Activated CD4-positive, alpha-beta T cell treated with anti-CD3 and anti-CD28 coated beads, Interleukin-2, Interleukin-4, amounts not matched to agents 100 ng/mL and 50 ng/mL, durations not matched to agents 16 hours and 8 hours (primary cell): ENCODE results near the gene FLII.
A peak's percentile ranks its signal among the peaks of the same experiment; 100 is the strongest.
"Not testable (repeated sequence)": the region's sequence is repeated elsewhere in the genome, so short reads cannot be mapped to it uniquely, and the experiment has no call there.

Experiments
- DNase-seq: peaks from one replicate; pipeline ENCODE4 v3.0.0-alpha.2; 2020; ENCODE audit warnings: low spot score

FLII gene

DNA sequence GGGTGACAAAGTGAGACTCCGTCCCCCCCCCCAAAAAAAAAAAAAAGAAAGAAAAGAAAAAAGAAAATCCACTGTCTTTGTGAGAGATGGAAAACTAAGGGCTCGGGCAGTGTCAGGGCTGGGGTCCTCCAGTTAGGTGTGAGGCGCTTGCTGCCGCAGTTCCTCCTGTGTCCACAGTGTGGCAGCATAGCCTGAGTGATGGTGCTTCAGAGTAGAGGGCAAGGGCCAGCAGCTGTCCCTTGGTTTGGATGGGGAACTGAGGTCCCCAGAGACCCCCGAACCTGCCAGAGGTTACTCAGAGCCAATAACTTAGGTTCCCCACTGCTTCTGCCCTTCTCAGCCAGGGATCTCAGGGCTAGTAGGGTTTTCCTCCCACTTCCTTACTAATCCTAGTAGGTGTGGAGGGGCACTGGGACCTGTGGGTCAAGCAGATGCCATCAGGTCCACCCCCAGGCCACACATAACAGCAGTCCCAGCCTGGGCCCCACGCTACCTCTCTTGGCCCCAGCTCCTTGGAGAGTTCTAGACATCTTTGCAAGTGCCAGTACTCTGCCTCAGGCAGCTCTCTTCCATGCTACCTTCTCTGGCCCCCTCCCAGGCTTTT, 41.0 kb downstream of the FLII start:
- peak; percentile 78 for DNase-seq

DNA sequence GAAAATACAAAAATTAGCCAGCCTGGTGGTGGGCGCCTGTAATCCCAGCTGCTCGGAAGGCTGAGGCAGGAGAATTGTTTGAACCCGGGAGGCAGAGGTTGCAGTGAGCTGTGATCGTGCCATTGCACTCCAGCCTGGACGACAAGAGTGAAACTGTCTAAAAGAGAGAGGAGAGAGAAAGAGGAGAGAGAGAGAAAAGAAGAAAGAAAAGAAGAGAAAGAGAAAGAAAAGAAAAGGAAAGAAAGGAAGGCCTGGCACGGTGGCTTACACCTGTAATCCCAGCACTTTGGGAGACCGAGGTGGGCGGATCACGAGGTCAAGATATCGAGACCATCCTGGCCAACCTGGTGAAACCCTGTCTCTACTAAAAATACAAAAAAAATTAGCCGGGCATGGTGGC, 41.6 kb downstream of the FLII start:
- DNase-seq: not testable (repeated sequence)

DNA sequence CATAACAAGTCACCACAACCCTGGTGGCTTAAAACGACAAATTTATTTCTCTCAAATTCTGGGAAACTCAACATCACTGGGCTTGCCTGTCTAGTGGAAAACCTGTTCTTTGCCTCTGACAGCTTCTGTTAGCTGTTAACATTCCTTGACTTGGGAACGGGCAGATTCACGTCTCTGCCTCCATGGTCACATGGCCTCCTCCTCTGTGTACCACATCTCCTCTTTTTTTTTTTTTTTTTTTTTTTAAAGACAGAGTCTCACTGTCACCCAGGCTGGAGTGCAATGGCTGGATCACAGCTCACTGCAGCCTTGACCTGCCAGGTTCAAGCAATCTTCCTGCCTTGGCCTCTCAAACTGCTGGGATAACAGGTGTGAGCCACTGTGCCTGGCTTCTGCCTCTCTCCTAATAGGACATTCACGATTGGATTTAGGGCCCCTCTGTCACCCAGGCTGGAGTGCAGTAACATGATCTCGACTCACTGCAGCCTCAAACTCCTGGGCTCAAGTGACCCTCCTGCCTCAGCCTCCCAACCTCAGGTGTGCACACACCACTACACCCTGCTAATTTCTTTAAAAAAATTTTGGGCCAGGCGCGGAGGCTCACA, 44.8 kb downstream of the FLII start:
- no peak for DNase-seq

DNA sequence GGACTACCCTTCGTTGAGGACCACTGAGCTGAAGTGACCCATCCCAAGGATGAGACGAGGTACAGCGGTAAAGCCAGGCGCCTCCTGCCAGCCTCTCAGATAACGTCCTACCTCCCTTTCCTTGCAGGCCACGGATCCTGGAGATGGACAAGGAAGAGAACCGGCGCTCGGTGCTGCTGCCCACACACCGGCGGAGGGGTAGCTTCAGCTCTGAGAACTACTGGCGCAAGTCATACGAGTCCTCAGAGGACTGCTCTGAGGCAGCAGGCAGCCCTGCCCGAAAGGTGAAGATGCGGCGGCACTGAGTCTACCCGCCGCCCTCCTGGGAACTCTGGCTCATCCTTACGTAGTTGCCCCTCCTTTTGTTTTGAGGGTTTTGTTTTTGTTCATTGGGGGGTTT, 50.4 kb downstream of the FLII start:
- no peak for DNase-seq

DNA sequence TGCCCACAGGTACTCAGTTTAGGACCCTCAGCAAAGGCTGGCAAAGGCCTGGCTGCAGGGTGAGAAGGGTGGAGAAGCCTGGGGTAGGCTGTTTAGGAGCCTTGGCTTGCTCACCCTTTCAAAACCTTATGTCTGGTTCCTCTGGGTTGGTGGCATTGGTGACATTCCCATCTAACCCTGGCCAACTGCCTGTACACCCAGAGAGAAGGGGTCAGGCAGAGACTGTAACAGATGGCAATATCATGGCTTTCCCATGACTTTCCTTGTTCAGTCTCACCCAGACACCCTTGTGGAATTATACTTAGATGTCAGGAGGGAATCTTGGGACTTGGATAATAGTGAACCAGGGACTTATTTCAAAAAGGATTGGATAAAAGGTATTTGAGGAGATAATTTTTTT, 51.6 kb downstream of the FLII start:
- no peak for DNase-seq

DNA sequence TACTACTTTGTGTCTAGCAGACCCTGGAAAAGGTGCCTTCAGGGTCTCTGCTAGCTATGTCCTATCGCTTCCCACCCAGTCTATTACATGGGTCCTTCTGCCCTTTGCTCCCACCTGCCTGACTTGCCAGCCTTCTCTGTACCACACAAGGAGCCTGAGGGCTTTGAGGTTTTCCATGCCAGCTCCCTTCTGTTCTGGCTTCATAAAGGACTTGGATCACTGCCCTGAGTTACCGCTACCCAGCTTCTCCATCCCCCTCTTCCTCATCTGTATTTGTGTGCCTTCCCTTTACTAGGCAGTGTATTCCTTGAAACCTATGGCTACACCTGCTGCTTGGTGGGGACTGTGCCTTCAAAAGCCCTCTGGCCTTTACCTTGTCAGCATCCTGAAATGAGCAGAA, 52.7 kb downstream of the FLII start:
- no peak for DNase-seq

DNA sequence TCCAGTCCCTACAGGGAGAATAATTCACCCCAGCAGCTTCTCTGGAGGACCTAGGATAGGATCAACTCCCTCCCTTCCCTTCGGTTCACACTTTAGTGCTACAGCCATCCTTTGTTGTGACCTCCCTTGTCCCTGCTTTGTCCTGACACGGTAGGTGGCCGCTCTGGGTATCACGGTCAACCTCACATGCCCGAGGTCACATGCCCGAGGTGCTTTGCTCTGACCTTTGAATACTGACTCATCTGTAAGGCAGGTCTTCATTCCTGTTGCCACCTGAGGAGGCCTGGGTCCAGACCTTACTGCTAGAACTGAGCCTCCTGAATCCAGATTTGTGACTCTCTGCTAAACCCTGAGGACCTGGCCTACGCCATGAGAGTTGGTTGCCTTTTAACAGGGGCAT, 55.2 kb downstream of the FLII start:
- DNase-seq: no peak

DNA sequence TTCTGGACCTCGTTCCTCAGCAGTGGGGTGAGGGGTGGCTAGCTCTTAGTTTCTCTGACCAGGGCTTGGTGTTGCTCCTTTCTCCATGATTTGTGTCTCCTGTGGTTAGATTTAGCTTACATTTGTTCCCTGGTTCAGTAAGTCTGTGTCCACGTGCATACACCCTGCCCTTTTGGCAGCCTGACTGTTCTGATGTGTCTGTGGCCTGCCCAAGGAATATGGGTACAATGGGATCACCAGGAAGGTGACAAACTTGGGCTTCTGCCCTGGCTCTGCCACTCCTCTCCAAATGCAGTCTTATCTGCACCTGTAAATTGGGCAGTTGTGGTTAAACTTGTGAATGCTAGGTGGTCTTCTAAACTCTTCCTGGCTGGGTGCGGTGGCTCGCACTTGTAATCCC, 57.4 kb downstream of the FLII start:
- DNase-seq: no peak

DNA sequence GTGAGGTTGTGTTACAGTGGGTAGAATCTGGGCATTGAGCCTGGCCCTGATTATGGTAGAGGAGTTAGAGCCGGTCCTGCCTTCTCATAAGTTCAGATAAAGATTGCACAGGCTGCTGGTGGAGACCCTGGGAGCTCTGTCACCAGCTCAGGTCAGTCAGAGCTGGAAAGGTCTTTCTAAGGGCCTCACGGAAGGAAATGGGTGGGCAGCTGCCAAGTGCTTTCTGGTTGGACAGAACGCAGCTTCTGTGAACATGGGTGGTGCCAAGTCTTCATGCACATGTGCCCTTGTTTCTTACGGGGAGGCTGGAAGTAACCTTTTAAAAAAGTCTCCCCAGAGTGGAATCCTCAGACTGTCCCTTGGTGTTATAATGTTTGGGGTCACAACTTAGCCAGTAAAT, 60.0 kb downstream of the FLII start:
- no peak for DNase-seq

DNA sequence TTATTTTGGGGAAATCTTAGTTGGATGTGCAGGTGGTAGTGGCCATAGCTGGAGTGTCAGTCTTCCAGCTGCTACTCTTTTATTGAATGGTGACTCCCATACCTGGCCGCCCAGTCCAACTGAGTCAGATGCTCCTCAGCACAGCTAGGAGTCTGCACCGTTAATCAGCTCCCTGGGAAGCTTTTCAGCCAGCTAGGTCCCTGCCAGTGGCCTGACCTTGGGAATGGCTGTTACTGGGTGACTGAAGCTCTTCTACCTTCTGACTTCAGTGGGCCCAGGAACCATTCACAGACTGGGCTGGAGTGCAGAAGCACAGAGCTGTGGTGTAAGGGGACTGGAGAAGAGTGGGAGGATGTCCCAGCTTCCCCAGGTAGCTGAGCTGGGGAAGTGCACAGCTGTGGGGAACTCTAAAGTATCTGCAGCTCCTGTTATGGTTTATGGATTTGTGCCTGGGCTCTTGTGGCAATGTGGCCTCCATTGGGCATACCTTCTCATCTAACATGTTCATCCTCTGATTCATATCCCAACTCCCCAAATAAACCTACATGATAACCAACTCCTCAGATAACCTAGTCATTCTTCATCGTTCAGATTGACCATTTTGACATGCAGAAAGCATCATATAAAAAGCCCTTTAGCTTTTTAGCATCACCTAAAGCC, 60.9 kb downstream of the FLII start:
- no peak for DNase-seq

DNA sequence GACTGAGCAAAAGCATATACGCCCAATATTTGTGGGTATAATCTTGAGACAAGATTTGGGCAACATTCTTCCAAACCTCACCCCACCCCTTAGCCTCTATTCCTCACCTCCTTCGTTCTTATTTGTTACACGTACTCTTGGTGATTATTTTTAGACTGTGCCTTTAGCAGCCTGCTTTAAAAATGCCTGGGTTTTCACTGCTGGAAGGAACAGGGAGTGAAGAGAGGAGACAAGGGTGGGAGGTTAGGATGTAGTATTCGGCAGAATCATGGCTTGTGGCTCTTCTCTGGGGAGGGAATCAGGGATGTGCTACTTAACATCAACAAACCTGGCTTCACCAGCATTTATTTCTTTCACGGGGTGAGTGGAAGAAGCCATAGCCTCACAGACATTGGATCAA, 63.3 kb downstream of the FLII start:
- DNase-seq: no peak
